ENCODE results near the gene NEDD9. TPM values are rescaled to one million over a fixed set of nuclear protein-coding genes. Genes with fewer than 3 reads are reported as not detected.

NEDD9 gene
- total and polyA plus RNA-seq, 2 experiments from 2014 or later = 4.4 to 13.0 TPM

- TF ChIP-seq CTCF (conservative IDR thresholded peaks at IDR 0.05; ENCODE audit: low read depth in 2 of 2) (no peak), STAT1 (IDR thresholded peaks at IDR 0.05; ENCODE audit: unreplicated experiment) (no peak), EZH2 (IDR thresholded peaks at IDR 0.05; ENCODE audit: low read depth, unreplicated experiment) (no peak), POLR2AphosphoS5 (IDR thresholded peaks at IDR 0.05; ENCODE audit: low read depth) (no peak), ZNF462 (CRISPR knock-in tag; IDR thresholded peaks at IDR 0.05) (no peak), JUNB (IDR thresholded peaks at IDR 0.05; ENCODE audit: unreplicated experiment) (no peak), REST (IDR thresholded peaks at IDR 0.05; ENCODE audit: unreplicated experiment) (no peak), EZH2phosphoT487 (IDR thresholded peaks at IDR 0.05; ENCODE audit: unreplicated experiment) (no peak)
- H3K36me3 ChIP-seq (ENCODE audit: insufficient read depth) = peaks cover 3% of the 10 kb centered on the region; the same call in 1 of the 2 replicates
- no peaks in the 10 kb centered on the region for H3K79me2 ChIP-seq (replicated peaks; ENCODE audit: insufficient read depth)
- Mint-ChIP-seq H3K4me1 (peaks cover 11% of the 10 kb centered on the region; the same call in 2 of the 3 replicates), H3K27ac (no peak overlapping the region), H3K27me3 (ENCODE audit: insufficient read depth, low read depth, poor library complexity) (peaks cover 12% of the 10 kb centered on the region), H3K9me3 (peaks cover 11% of the 10 kb centered on the region; the same call in 2 of the 3 replicates), H3K36me3 (ENCODE audit: low read depth) (0 out of 3 replicates have a peak, but pooled peaks cover 5% of the 10 kb centered on the region), H3K4me3 (no peak overlapping the region)
- DNase-seq (ENCODE audit: low spot score) (no peak), ATAC-seq (no peak)
- H3K4me2 ChIP-seq = no peak overlapping the region
- peak overlapping the region; percentile 90 for H2AFZ ChIP-seq
- no peaks in the 10 kb centered on the region for H4K20me1 ChIP-seq (replicated peaks; ENCODE audit: insufficient read depth)
- 0 out of 2 replicates have a peak, but pooled peaks cover 4% of the 10 kb centered on the region for H3K4me1 ChIP-seq (ENCODE audit: insufficient read depth)
- H3F3A ChIP-seq (replicated peaks; ENCODE audit: low read depth) = no peaks in the 10 kb centered on the region
- H3K27ac ChIP-seq (ENCODE audit: low read depth) = no peak overlapping the region
- no peak overlapping the region for H3K4me3 ChIP-seq
- H3K9me2 ChIP-seq (ENCODE audit: insufficient read depth) = peaks cover 28% of the 10 kb centered on the region
- H3K27me3 ChIP-seq (ENCODE audit: insufficient read depth) = peaks cover 6% of the 10 kb centered on the region; the same call in 1 of the 2 replicates
These were observed 14.3 kb upstream of the NEDD9 start for GRCh38 chr6:11246722-11247121.

Data from GM23338 (cell line).